ENCODE data around the gene CD300LB.

- TF ChIP-seq POLR2A (IDR thresholded peaks at IDR 0.05) = no peak
- TF ChIP-seq, protein P1, sequence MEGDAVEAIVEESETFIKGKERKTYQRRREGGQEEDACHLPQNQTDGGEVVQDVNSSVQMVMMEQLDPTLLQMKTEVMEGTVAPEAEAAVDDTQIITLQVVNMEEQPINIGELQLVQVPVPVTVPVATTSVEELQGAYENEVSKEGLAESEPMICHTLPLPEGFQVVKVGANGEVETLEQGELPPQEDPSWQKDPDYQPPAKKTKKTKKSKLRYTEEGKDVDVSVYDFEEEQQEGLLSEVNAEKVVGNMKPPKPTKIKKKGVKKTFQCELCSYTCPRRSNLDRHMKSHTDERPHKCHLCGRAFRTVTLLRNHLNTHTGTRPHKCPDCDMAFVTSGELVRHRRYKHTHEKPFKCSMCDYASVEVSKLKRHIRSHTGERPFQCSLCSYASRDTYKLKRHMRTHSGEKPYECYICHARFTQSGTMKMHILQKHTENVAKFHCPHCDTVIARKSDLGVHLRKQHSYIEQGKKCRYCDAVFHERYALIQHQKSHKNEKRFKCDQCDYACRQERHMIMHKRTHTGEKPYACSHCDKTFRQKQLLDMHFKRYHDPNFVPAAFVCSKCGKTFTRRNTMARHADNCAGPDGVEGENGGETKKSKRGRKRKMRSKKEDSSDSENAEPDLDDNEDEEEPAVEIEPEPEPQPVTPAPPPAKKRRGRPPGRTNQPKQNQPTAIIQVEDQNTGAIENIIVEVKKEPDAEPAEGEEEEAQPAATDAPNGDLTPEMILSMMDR (IDR thresholded peaks at IDR 0.05) = no peak
These were observed 8.0 kb downstream of the CD300LB start for GRCh38 chr17:74523308-74523707.

Data from body of pancreas (tissue), 4 donors.